Measurements from ENCODE around the gene RPS6KA2. TPM values are rescaled to one million over a fixed set of nuclear protein-coding genes. Genes with fewer than 3 reads are reported as not detected.

Gene RPS6KA2
- total RNA-seq, 1 experiment from 2014 or later, result 12.3 TPM

DNA sequence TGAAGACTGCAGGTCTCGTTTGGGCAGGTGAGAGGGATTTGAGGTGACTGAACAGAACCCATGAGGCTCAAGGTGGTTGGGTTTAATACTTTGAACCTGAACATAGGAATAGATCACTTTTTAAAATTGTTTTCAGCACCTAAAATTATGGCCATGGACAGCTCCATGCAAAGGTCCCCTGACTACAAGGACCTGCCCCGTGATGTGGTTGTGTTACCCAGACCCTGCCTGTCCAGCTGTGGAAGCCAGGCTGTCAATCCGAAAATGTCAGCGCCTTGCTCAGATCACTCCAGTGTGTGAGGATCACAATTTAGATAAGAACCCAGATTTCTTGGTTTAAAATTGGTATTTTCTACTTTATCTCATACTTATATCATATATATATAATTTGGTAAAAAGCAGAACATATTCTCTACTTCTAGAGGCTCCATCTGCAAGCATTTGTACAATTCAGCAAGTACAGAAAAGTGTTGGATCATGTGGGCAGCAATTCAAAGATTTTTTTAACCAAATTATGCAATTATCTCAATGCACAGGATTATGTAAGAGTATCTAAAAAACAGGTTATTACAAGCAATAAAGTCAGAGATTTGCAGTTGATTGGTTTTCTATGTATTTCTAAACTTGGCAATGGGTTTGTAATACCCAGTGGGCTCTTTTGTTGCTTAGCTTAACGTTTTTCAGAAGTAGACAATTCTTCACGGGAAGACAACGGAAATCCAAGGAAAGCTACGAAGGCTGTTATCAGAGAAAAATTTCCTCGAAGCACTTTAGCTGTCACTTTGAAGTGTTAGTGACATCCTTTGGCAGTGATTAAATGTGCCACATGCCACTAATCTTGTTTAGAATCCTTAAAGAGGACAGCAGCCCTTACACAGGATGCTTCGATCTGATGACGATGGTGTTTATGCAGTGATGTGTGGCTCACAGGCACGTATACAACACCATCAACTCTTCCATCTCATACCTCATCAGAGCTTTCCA is 24.1 kb upstream of the RPS6KA2 start:
- H3K4me1 Mint-ChIP-seq, result peaks cover 10 to 16% of the 10 kb centered on the region in 2 experiments
- no peak overlapping the region for H2BK120ac ChIP-seq (ENCODE audit: low read depth, low read length, poor library complexity, severe bottlenecking)
- no peak overlapping the region for H3K4me3 Mint-ChIP-seq
- H4K20me1 ChIP-seq (ENCODE audit: control insufficient read depth, insufficient read depth, insufficient read length), result no peaks in the 10 kb centered on the region
- TF ChIP-seq CTCF (conservative IDR thresholded peaks at IDR 0.05), result no peak
- no peak overlapping the region for H3K9ac ChIP-seq (ENCODE audit: extremely low read depth, insufficient read length, low read length)
- H3K9me3 Mint-ChIP-seq, result no peaks in the 10 kb centered on the region
- no peak overlapping the region for H2BK15ac ChIP-seq (ENCODE audit: low read depth, low read length)
- H3K79me1 ChIP-seq (ENCODE audit: insufficient read depth, low read depth, low read length, poor library complexity, severe bottlenecking), result no peaks in the 10 kb centered on the region
- peaks cover 4% of the 10 kb centered on the region for H3K27me3 Mint-ChIP-seq (ENCODE audit: low read depth)
- no CpG with 5 or more reads among the region's 12 CpGs for WGBS (ENCODE audit: extremely low coverage, insufficient read length, low lambda C conversion rate)
- no peaks in the 10 kb centered on the region for H3K36me3 Mint-ChIP-seq (ENCODE audit: insufficient read depth in 1 of 3, low read depth in 3 of 3)
- H4K5ac ChIP-seq (ENCODE audit: insufficient read length, low read depth, low read length), result no peak overlapping the region
- no peak overlapping the region for H2BK5ac ChIP-seq (ENCODE audit: insufficient read length, low read length)
- H4K91ac ChIP-seq (ENCODE audit: insufficient read length, low read depth, low read length), result no peak overlapping the region
- H3K9me3 ChIP-seq (ENCODE audit: control insufficient read depth, low read depth, low read length), result no peaks in the 10 kb centered on the region
- no peaks in the 10 kb centered on the region for H3K23me2 ChIP-seq (ENCODE audit: insufficient read length, low read depth, low read length, poor library complexity, severe bottlenecking)
- H3K23ac ChIP-seq (ENCODE audit: insufficient read length, low read depth, low read length), result no peak overlapping the region
- H2BK12ac ChIP-seq (ENCODE audit: insufficient read length, low read depth, low read length), result no peak overlapping the region
- H3K56ac ChIP-seq (ENCODE audit: insufficient read length, low read depth, low read length), result no peak overlapping the region
- H3K4me2 ChIP-seq (ENCODE audit: insufficient read depth, insufficient read length, low read length), result no peak overlapping the region
- no peak overlapping the region for H3K27ac ChIP-seq (ENCODE audit: insufficient read length, low read depth, low read length)
- no peak overlapping the region for H4K8ac ChIP-seq (replicated peaks; ENCODE audit: insufficient read length, low read depth, low read length)
- no peak overlapping the region; the same call in 1 of the 2 replicates for H3K14ac ChIP-seq (ENCODE audit: insufficient read depth, low read length)
- DNase-seq, result no peak
- no peak overlapping the region for H2AFZ ChIP-seq (ENCODE audit: low read length)
- no peak overlapping the region for H2BK20ac ChIP-seq (ENCODE audit: low read depth, low read length, poor library complexity, severe bottlenecking)
- peaks cover 7% of the 10 kb centered on the region; the same call in 1 of the 2 replicates for H3K4me1 ChIP-seq (ENCODE audit: insufficient read depth, low read length)
- no peaks in the 10 kb centered on the region for H3K79me2 ChIP-seq (ENCODE audit: insufficient read depth, low read length)
- H3T11ph ChIP-seq (ENCODE audit: low read length), result no peak overlapping the region
- no peak overlapping the region for H2AK5ac ChIP-seq (ENCODE audit: insufficient read length, low read length)
- H3K18ac ChIP-seq (ENCODE audit: insufficient read length, low read depth, low read length), result no peak overlapping the region
- H3K27ac Mint-ChIP-seq, result no peak overlapping the region
- no peak overlapping the region for H3K4ac ChIP-seq (ENCODE audit: low read depth, low read length)
- peaks cover 3% of the 10 kb centered on the region; the same call in 1 of the 2 replicates for H3K27me3 ChIP-seq (ENCODE audit: insufficient read depth, low read length)
